ENCODE results near the gene MRPS34.

Gene MRPS34

GRCh38 chr16:1790611-1791255, 17.8 kb upstream of the MRPS34 start:
- no peaks in the 10 kb centered on the region for H3K9me3 ChIP-seq (ENCODE audit: control extremely low read depth in 1 of 5, control insufficient read depth in 4 of 5, insufficient read depth in 2 of 5, low read depth in 1 of 5, low read length in 4 of 5)
- no peak for DNase-seq
- H3K4me3 ChIP-seq (ENCODE audit: control insufficient read depth in 1 of 7, extremely low read depth in 1 of 7, insufficient read depth in 4 of 7, low read depth in 2 of 7, low read length in 6 of 7): no peak overlapping the region
- H3K36me3 ChIP-seq (ENCODE audit: control insufficient read depth in 4 of 4, insufficient read depth in 4 of 4, low read length in 3 of 4): peaks cover 0 to 62% (median 36%) of the 10 kb centered on the region in 4 experiments
- H3K4me1 ChIP-seq (ENCODE audit: control extremely low read depth in 1 of 4, control insufficient read depth in 4 of 4, insufficient read depth in 4 of 4, low read length in 3 of 4): no peaks in the 10 kb centered on the region
- ChIA-PET CTCF (interaction anchor here (0.8 kb wide), 1 partner anchor 58 kb away, joined by 3 read pairs; no protein-coding TSS in a partner anchor), POLR2A (interaction anchor here (0.8 kb wide), 1 partner anchor 36 kb away, joined by 3 read pairs; the partner anchor contains the start of gene HAGH)
- H3K27me3 ChIP-seq (replicated peaks in 2 of 5; ENCODE audit: control insufficient read depth in 4 of 5, insufficient read depth in 5 of 5, low read length in 4 of 5): no peaks in the 10 kb centered on the region
- 97% methylated on average over 40 of the region's 44 CpGs for WGBS (ENCODE audit: insufficient coverage)
- H3K27ac ChIP-seq (ENCODE audit: insufficient read depth in 1 of 2, low read depth in 1 of 2, low read length in 2 of 2, poor library complexity in 1 of 2, severe bottlenecking in 2 of 2): no peak overlapping the region

GRCh38 chr16:1790261-1790610, 17.3 kb upstream of the MRPS34 start:
- Histone ChIP-seq H3K36me3 (ENCODE audit: control insufficient read depth in 4 of 4, insufficient read depth in 4 of 4, low read length in 3 of 4) (peaks cover 0 to 64% (median 36%) of the 10 kb centered on the region in 4 experiments), H3K27me3 (replicated peaks in 2 of 5; ENCODE audit: control insufficient read depth in 4 of 5, insufficient read depth in 5 of 5, low read length in 4 of 5) (no peaks in the 10 kb centered on the region), H3K9me3 (ENCODE audit: control extremely low read depth in 1 of 5, control insufficient read depth in 4 of 5, insufficient read depth in 2 of 5, low read depth in 1 of 5, low read length in 4 of 5) (no peaks in the 10 kb centered on the region), H3K4me3 (ENCODE audit: control insufficient read depth in 1 of 7, extremely low read depth in 1 of 7, insufficient read depth in 4 of 7, low read depth in 2 of 7, low read length in 6 of 7) (no peak overlapping the region), H3K27ac (ENCODE audit: insufficient read depth in 1 of 2, low read depth in 1 of 2, low read length in 2 of 2, poor library complexity in 1 of 2, severe bottlenecking in 2 of 2) (no peak overlapping the region), H3K4me1 (ENCODE audit: control extremely low read depth in 1 of 4, control insufficient read depth in 4 of 4, insufficient read depth in 4 of 4, low read length in 3 of 4) (no peaks in the 10 kb centered on the region)
- WGBS (ENCODE audit: insufficient coverage): 93% methylated on average over 15 of the region's 15 CpGs
- CTCF ChIA-PET: no interaction called here
- POLR2A ChIA-PET: no interaction called here
- no peak for DNase-seq

- CTCF ChIA-PET: no interaction called here
- H3K36me3 ChIP-seq (ENCODE audit: control insufficient read depth in 4 of 4, insufficient read depth in 4 of 4, low read length in 3 of 4): peaks cover 0 to 64% (median 38%) of the 10 kb centered on the region in 4 experiments
Observed at GRCh38 chr16:1789643-1790045, 16.7 kb upstream of the MRPS34 start.

GRCh38 chr16:1788708-1789100, 15.8 kb upstream of the MRPS34 start:
- H3K36me3 ChIP-seq (ENCODE audit: control insufficient read depth in 4 of 4, insufficient read depth in 4 of 4, low read length in 3 of 4): peaks cover 0 to 64% (median 38%) of the 10 kb centered on the region in 4 experiments
- no peak overlapping the region for H3K27ac ChIP-seq (ENCODE audit: insufficient read depth in 1 of 2, low read depth in 1 of 2, low read length in 2 of 2, poor library complexity in 1 of 2, severe bottlenecking in 2 of 2)
- H3K4me1 ChIP-seq (ENCODE audit: control extremely low read depth in 1 of 4, control insufficient read depth in 4 of 4, insufficient read depth in 4 of 4, low read length in 3 of 4): peaks cover 0 to 7% (median 5%) of the 10 kb centered on the region in 4 experiments
- DNase-seq: no peak
- ChIA-PET POLR2A (no interaction called here), CTCF (no interaction called here)
- H3K9me3 ChIP-seq (ENCODE audit: control extremely low read depth in 1 of 5, control insufficient read depth in 4 of 5, insufficient read depth in 2 of 5, low read depth in 1 of 5, low read length in 4 of 5): no peaks in the 10 kb centered on the region
- no peaks in the 10 kb centered on the region for H3K27me3 ChIP-seq (replicated peaks in 2 of 5; ENCODE audit: control insufficient read depth in 4 of 5, insufficient read depth in 5 of 5, low read length in 4 of 5)
- WGBS (ENCODE audit: insufficient coverage): 88% methylated on average over 19 of the region's 19 CpGs
- no peak overlapping the region for H3K4me3 ChIP-seq (ENCODE audit: control insufficient read depth in 1 of 7, extremely low read depth in 1 of 7, insufficient read depth in 4 of 7, low read depth in 2 of 7, low read length in 6 of 7)

More at GRCh38 chr16:1789643-1790045, 16.7 kb upstream of the MRPS34 start:
- Histone ChIP-seq H3K4me1 (ENCODE audit: control extremely low read depth in 1 of 4, control insufficient read depth in 4 of 4, insufficient read depth in 4 of 4, low read length in 3 of 4) (no peaks in the 10 kb centered on the region), H3K27me3 (replicated peaks in 2 of 5; ENCODE audit: control insufficient read depth in 4 of 5, insufficient read depth in 5 of 5, low read length in 4 of 5) (no peaks in the 10 kb centered on the region), H3K27ac (ENCODE audit: insufficient read depth in 1 of 2, low read depth in 1 of 2, low read length in 2 of 2, poor library complexity in 1 of 2, severe bottlenecking in 2 of 2) (no peak overlapping the region), H3K9me3 (ENCODE audit: control extremely low read depth in 1 of 5, control insufficient read depth in 4 of 5, insufficient read depth in 2 of 5, low read depth in 1 of 5, low read length in 4 of 5) (no peaks in the 10 kb centered on the region), H3K4me3 (ENCODE audit: control insufficient read depth in 1 of 7, extremely low read depth in 1 of 7, insufficient read depth in 4 of 7, low read depth in 2 of 7, low read length in 6 of 7) (no peak overlapping the region)
- DNase-seq: no peak
- POLR2A ChIA-PET: no interaction called here
- 93% methylated on average over 21 of the region's 25 CpGs for WGBS (ENCODE audit: insufficient coverage)

GRCh38 chr16:1788095-1788707, 15.3 kb upstream of the MRPS34 start:
- H3K36me3 ChIP-seq (ENCODE audit: control insufficient read depth in 4 of 4, insufficient read depth in 4 of 4, low read length in 3 of 4): peaks cover 0 to 64% (median 38%) of the 10 kb centered on the region in 4 experiments
- H3K27ac ChIP-seq (ENCODE audit: insufficient read depth in 1 of 2, low read depth in 1 of 2, low read length in 2 of 2, poor library complexity in 1 of 2, severe bottlenecking in 2 of 2): no peak overlapping the region
- WGBS (ENCODE audit: insufficient coverage): 95% methylated on average over 25 of the region's 38 CpGs
- no peaks in the 10 kb centered on the region for H3K9me3 ChIP-seq (ENCODE audit: control extremely low read depth in 1 of 5, control insufficient read depth in 4 of 5, insufficient read depth in 2 of 5, low read depth in 1 of 5, low read length in 4 of 5)
- H3K4me3 ChIP-seq (ENCODE audit: control insufficient read depth in 1 of 7, extremely low read depth in 1 of 7, insufficient read depth in 4 of 7, low read depth in 2 of 7, low read length in 6 of 7): no peak overlapping the region
- no peak for DNase-seq
- H3K27me3 ChIP-seq (replicated peaks in 2 of 5; ENCODE audit: control insufficient read depth in 4 of 5, insufficient read depth in 5 of 5, low read length in 4 of 5): no peaks in the 10 kb centered on the region
- CTCF ChIA-PET: no interaction called here
- peaks cover 0 to 10% (median 9%) of the 10 kb centered on the region in 4 experiments for H3K4me1 ChIP-seq (ENCODE audit: control extremely low read depth in 1 of 4, control insufficient read depth in 4 of 4, insufficient read depth in 4 of 4, low read length in 3 of 4)
- POLR2A ChIA-PET: no interaction called here

- Histone ChIP-seq H3K36me3 (ENCODE audit: control insufficient read depth in 4 of 4, insufficient read depth in 4 of 4, low read length in 3 of 4) (peaks cover 0 to 64% (median 38%) of the 10 kb centered on the region in 4 experiments), H3K27ac (ENCODE audit: insufficient read depth in 1 of 2, low read depth in 1 of 2, low read length in 2 of 2, poor library complexity in 1 of 2, severe bottlenecking in 2 of 2) (no peak overlapping the region), H3K9me3 (ENCODE audit: control extremely low read depth in 1 of 5, control insufficient read depth in 4 of 5, insufficient read depth in 2 of 5, low read depth in 1 of 5, low read length in 4 of 5) (no peaks in the 10 kb centered on the region), H3K27me3 (replicated peaks in 2 of 5; ENCODE audit: control insufficient read depth in 4 of 5, insufficient read depth in 5 of 5, low read length in 4 of 5) (no peaks in the 10 kb centered on the region), H3K4me1 (ENCODE audit: control extremely low read depth in 1 of 4, control insufficient read depth in 4 of 4, insufficient read depth in 4 of 4, low read length in 3 of 4) (peaks cover 0 to 10% (median 9%) of the 10 kb centered on the region in 4 experiments), H3K4me3 (ENCODE audit: control insufficient read depth in 1 of 7, extremely low read depth in 1 of 7, insufficient read depth in 4 of 7, low read depth in 2 of 7, low read length in 6 of 7) (no peak overlapping the region)
- ChIA-PET CTCF (no interaction called here), POLR2A (no interaction called here)
- no peak for DNase-seq
- 98% methylated on average over 44 of the region's 44 CpGs for WGBS (ENCODE audit: insufficient coverage)
Observed at GRCh38 chr16:1787322-1788094, 14.6 kb upstream of the MRPS34 start.

GRCh38 chr16:1787056-1787321, 14.1 kb upstream of the MRPS34 start:
- no peak overlapping the region for H3K27ac ChIP-seq (ENCODE audit: insufficient read depth in 1 of 2, low read depth in 1 of 2, low read length in 2 of 2, poor library complexity in 1 of 2, severe bottlenecking in 2 of 2)
- no peaks in the 10 kb centered on the region for H3K27me3 ChIP-seq (replicated peaks in 2 of 5; ENCODE audit: control insufficient read depth in 4 of 5, insufficient read depth in 5 of 5, low read length in 4 of 5)
- H3K36me3 ChIP-seq (ENCODE audit: control insufficient read depth in 4 of 4, insufficient read depth in 4 of 4, low read length in 3 of 4): peaks cover 0 to 62% (median 36%) of the 10 kb centered on the region in 4 experiments
- WGBS (ENCODE audit: insufficient coverage): 97% methylated on average over 6 of the region's 6 CpGs
- H3K9me3 ChIP-seq (ENCODE audit: control extremely low read depth in 1 of 5, control insufficient read depth in 4 of 5, insufficient read depth in 2 of 5, low read depth in 1 of 5, low read length in 4 of 5): no peaks in the 10 kb centered on the region
- CTCF ChIA-PET: no interaction called here
- no peak overlapping the region for H3K4me3 ChIP-seq (ENCODE audit: control insufficient read depth in 1 of 7, extremely low read depth in 1 of 7, insufficient read depth in 4 of 7, low read depth in 2 of 7, low read length in 6 of 7)
- no peak for DNase-seq
- POLR2A ChIA-PET: no interaction called here
- peaks cover 0 to 10% (median 9%) of the 10 kb centered on the region in 4 experiments for H3K4me1 ChIP-seq (ENCODE audit: control extremely low read depth in 1 of 4, control insufficient read depth in 4 of 4, insufficient read depth in 4 of 4, low read length in 3 of 4)
